Measurements from ENCODE around the gene TMC6.

DNA sequence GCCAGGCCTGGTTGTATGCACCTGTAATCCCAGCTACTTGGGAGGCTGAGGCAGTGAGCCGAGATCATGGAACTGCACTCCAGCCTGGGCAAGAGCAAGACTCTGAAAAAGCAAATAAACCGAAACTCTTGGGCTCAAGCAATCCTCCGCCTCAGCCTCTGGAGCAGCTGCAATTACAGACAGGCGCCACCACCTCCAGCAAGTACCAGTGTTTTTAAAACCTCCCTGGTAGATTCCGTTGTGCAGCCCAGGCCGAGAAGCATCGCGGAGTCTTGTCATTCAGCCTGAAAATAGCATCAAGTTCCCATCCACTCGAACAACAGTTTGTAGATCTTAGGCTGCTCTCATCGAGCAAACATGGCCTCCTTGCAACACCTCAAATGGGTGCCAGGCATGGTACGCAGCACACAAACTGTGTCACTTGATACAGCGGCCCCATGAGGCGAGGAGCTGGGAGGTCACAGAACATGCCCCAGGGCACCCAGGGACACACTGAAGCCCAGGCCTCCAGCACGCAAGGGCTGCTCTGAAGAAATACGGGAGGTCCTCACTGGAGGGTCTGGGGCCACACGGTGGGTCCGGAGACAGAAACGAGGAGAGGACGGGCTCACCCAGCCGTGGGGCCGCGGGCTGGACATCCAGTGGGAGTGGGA is 18.1 kb downstream of the TMC6 start:
- TF ChIP-seq, protein P1, sequence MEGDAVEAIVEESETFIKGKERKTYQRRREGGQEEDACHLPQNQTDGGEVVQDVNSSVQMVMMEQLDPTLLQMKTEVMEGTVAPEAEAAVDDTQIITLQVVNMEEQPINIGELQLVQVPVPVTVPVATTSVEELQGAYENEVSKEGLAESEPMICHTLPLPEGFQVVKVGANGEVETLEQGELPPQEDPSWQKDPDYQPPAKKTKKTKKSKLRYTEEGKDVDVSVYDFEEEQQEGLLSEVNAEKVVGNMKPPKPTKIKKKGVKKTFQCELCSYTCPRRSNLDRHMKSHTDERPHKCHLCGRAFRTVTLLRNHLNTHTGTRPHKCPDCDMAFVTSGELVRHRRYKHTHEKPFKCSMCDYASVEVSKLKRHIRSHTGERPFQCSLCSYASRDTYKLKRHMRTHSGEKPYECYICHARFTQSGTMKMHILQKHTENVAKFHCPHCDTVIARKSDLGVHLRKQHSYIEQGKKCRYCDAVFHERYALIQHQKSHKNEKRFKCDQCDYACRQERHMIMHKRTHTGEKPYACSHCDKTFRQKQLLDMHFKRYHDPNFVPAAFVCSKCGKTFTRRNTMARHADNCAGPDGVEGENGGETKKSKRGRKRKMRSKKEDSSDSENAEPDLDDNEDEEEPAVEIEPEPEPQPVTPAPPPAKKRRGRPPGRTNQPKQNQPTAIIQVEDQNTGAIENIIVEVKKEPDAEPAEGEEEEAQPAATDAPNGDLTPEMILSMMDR (IDR thresholded peaks at IDR 0.05) = no peak
- TF ChIP-seq POLR2A (IDR thresholded peaks at IDR 0.05) = no peak
